B cell (primary cell): ENCODE data around the gene CPLX3. TPM values are rescaled to one million over a fixed set of nuclear protein-coding genes. Genes with fewer than 3 reads are reported as not detected.

Source experiments
- ATAC-seq: fragments of 200-7000 bp; cut with Tn5 transposase; one replicate; pipeline ENCODE4 v1.10.0; 2021; ENCODE audit warnings: low read depth, mild to moderate bottlenecking, moderate number of reproducible peaks, moderate library complexity
- CTCF ChIA-PET: fragments of 350-600 bp; sonication (Branson Sonifier 250); formaldehyde crosslinking; loops from one replicate; lab custom pipeline; 2021; ENCODE audit warnings: antibody characterized with exemption, inconsistent platforms; lab: Charles Lee
- POLR2A ChIA-PET: fragments of 350-600 bp; sonication (Branson Sonifier 250); formaldehyde crosslinking; loops from one replicate; lab custom pipeline; 2021; ENCODE audit warnings: antibody characterized with exemption; lab: Charles Lee
- DNase-seq: peaks from one replicate; pipeline ENCODE4 v3.0.0; 2013
- H2AFZ ChIP-seq: 2 replicates; pipeline ENCODE4 v1.6.1; 2012; ENCODE audit warnings: mild to moderate bottlenecking, low read depth, low read length; ENCODE audit not compliant: insufficient read depth, poor library complexity, severe bottlenecking
- H3K27ac ChIP-seq, 2 donors: 1 replicate in 1 of 2; 2 replicates in 1 of 2; pipeline ENCODE4 v1.5.1; 2012 to 2013; ENCODE audit warnings: low read length in 2 of 2, mild to moderate bottlenecking in 2 of 2, moderate library complexity in 1 of 2
- H3K27me3 ChIP-seq, 4 experiments: fragments of 200-600 bp in 1 of 4; sonication (generic) in 1 of 4; replicated peaks in 1 of 4; 1 replicate in 2 of 4; 2 replicates in 2 of 4; pipeline versions ENCODE4 v1.6.1 to v1.7.0; 2013 to 2016; ENCODE audit warnings: low read length in 3 of 4, mild to moderate bottlenecking in 2 of 4, mixed read lengths in 1 of 4, moderate library complexity in 1 of 4; ENCODE audit not compliant: insufficient read depth in 4 of 4, control insufficient read depth in 3 of 4; ENCODE audit errors: control extremely low read depth in 1 of 4
- H3K36me3 ChIP-seq, 2 experiments: replicated peaks in 1 of 2; 1 replicate in 1 of 2; 2 replicates in 1 of 2; pipeline versions ENCODE4 v1.6.1 to v1.7.1; 2013; ENCODE audit warnings: low read length in 1 of 2; ENCODE audit not compliant: insufficient read depth in 2 of 2, control insufficient read depth in 1 of 2; ENCODE audit errors: control extremely low read depth in 1 of 2, extremely low read depth in 1 of 2
- H3K4me1 ChIP-seq, 2 donors: fragments of 200-600 bp in 1 of 2; sonication (generic) in 1 of 2; 1 replicate in 1 of 2; 2 replicates in 1 of 2; pipeline versions ENCODE4 v1.5.1 to v1.6.1; 2013 to 2017; ENCODE audit warnings: low read length in 2 of 2; ENCODE audit not compliant: control insufficient read depth in 2 of 2, insufficient read depth in 2 of 2
- H3K4me2 ChIP-seq: replicated peaks from 2 replicates; pipeline ENCODE3; 2012; ENCODE audit warnings: mild to moderate bottlenecking, low read depth, low read length; ENCODE audit not compliant: poor library complexity, severe bottlenecking
- H3K4me3 ChIP-seq, 5 experiments: fragments of 200-600 bp in 1 of 5; sonication (generic) in 1 of 5; 1 replicate in 3 of 5; 2 replicates in 2 of 5; pipeline versions ENCODE4 v1.5.1 to v1.7.0; 2011 to 2016; ENCODE audit warnings: low read length in 4 of 5, mild to moderate bottlenecking in 4 of 5, low read depth in 2 of 5, control low read depth in 1 of 5, moderate library complexity in 1 of 5; ENCODE audit not compliant: insufficient read depth in 1 of 5; ENCODE audit errors: control extremely low read depth in 1 of 5, extremely low read depth in 1 of 5
- H3K79me2 ChIP-seq: fragments of 200-600 bp; sonication (generic); one replicate; pipeline ENCODE4 v1.6.0; 2016; ENCODE audit warnings: low read length; ENCODE audit not compliant: control insufficient read depth, insufficient read depth
- H3K9ac ChIP-seq: fragments of 200-600 bp; sonication (generic); 2 replicates; pipeline ENCODE4 v1.6.1; 2017; ENCODE audit warnings: mild to moderate bottlenecking, low read length, moderate library complexity
- H3K9me3 ChIP-seq, 3 donors: one replicate each; pipeline versions ENCODE4 v1.6.1 to v1.7.1; 2013; ENCODE audit warnings: low read length in 2 of 3; ENCODE audit not compliant: control insufficient read depth in 2 of 3, insufficient read depth in 1 of 3; ENCODE audit errors: control extremely low read depth in 1 of 3
- H4K20me1 ChIP-seq: 2 replicates; pipeline ENCODE4 v1.6.0; 2012; ENCODE audit warnings: mild to moderate bottlenecking, low read length; ENCODE audit not compliant: insufficient read depth, control insufficient read depth, poor library complexity, severe bottlenecking
- H3K27ac Mint-ChIP-seq: one replicate; pipeline ENCODE4 v1.8.0; 2021; ENCODE audit warnings: mixed read lengths
- H3K27me3 Mint-ChIP-seq: one replicate; pipeline ENCODE4 v1.8.0; 2021; ENCODE audit warnings: mixed read lengths
- H3K4me1 Mint-ChIP-seq: one replicate; pipeline ENCODE4 v1.8.0; 2021; ENCODE audit warnings: mixed read lengths
- H3K4me3 Mint-ChIP-seq: one replicate; pipeline ENCODE4 v1.8.0; 2021; ENCODE audit warnings: mixed read lengths
- H3K9me3 Mint-ChIP-seq: one replicate; pipeline ENCODE4 v1.8.0; 2022; ENCODE audit warnings: mixed read lengths; ENCODE audit not compliant: insufficient read depth
- EZH2 ChIP-seq: IDR thresholded peaks from 2 replicates; pipeline ENCODE4 v1.6.1; 2012; ENCODE audit warnings: borderline replicate concordance, low read depth, mild to moderate bottlenecking, moderate library complexity, low read length; ENCODE audit not compliant: insufficient read depth, poor library complexity, severe bottlenecking
- WGBS: methylation state at CpG from one replicate; pipeline ENCODE4 v1.1.5; 2013; ENCODE audit warnings: missing lambda C conversion rate; ENCODE audit not compliant: insufficient coverage; 5-methylcytosine and 5-hydroxymethylcytosine counted together
- intact Hi-C: fragments of 100-400 bp; cut with micrococcal nuclease; formaldehyde crosslinking; loops from one replicate; pipeline ENCODE4 v1.10.0; 2022
- polyA plus RNA-seq: library from polyadenylated mRNA; depleted of rRNA; stranded (reverse); fragments of >200 nt; gene quantifications from 2 replicates; pipeline ENCODE4 v1.2.3, GENCODE V29; 2012
- total RNA-seq, 2 donors: library from RNA; stranded (reverse); fragments of 120-200 nt in 1 of 2; gene quantifications; 1 replicate in 1 of 2; 2 replicates in 1 of 2; pipeline versions ENCODE4 v1.2.3 to v1.2.4, GENCODE V29; 2013 to 2022
- TF ChIP-seq, protein P1 (sequence below): fragments of 200-600 bp; IDR thresholded peaks from one replicate; pipeline ENCODE4 v1.8.0; 2022; ENCODE audit warnings: antibody characterized with exemption, mild to moderate bottlenecking

CPLX3 gene
- total and polyA plus RNA-seq, 2 donors (not counting 1 experiment from before 2014, with no cell fraction given): 0.60 TPM; not detected in 1

DNA sequence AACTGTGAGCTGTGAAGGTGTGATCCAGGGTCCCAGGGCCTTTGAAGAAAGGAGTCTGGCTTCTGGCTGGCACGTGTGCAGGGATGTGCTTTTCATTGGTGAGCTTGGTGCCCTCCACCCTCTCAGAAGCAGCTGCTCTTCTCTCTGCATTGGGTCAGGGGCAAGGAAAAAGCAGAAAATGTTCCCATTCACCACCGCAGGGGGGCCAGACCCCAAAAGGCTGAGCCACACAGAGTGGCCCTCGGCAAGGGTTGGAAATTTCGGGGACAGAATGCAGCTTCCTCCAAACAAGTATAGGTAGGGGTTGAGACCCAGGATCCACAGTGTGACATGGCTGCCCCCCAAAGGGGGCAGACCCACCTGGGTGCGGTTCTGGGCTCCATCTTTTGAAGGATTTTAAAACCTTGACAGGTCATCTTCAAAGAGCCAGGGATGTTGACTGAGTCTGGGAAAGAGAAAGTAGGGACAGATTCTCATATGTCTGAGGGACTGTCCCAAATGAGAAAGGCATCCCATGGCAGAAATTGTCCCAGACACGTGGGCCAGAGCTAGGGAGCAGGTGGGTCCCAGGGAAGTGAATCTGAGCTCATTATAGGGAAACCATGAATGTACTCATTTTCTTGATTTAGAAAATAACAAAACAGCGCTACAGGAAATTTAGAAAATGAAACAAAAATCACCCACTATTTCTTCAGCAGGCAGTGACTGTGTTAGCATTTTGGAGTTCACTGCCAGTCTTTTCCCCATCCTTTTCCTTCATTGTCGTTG lies 41.8 kb upstream of the CPLX3 start:
- H4K20me1 ChIP-seq: peaks cover 20% of the 10 kb centered on the region
- DNase-seq (peak; percentile 29), ATAC-seq (no peak)
- 12% methylated on average over 3 of the region's 8 CpGs for WGBS
- H2AFZ ChIP-seq: no peak overlapping the region
- Mint-ChIP-seq H3K9me3 (no peaks in the 10 kb centered on the region), H3K4me1 (peaks cover 85% of the 10 kb centered on the region), H3K4me3 (peak overlapping the region; percentile 93), H3K27me3 (no peaks in the 10 kb centered on the region), H3K27ac (peak overlapping the region; percentile 99)
- H3K4me3 ChIP-seq: peak overlapping the region; percentile 42 to 99 (median 86)
- H3K9ac ChIP-seq: peak overlapping the region; percentile 84
- peaks cover 0 to 3% (median 0%) of the 10 kb centered on the region in 3 donors for H3K9me3 ChIP-seq
- intact Hi-C loops: loop anchor here (5.0 to 10.0 kb wide), 6 partner anchors 58 to 668 kb away; partner anchors contain the start of genes ARID3B, SEMA7A, SIN3A and ULK3
- H3K36me3 ChIP-seq: peaks cover 0 to 12% of the 10 kb centered on the region in 2 experiments
- peaks cover 75% of the 10 kb centered on the region for H3K79me2 ChIP-seq
- peaks cover 55 to 84% of the 10 kb centered on the region in 2 donors for H3K4me1 ChIP-seq
- H3K27me3 ChIP-seq: no peaks in the 10 kb centered on the region
- ChIA-PET CTCF (interaction anchor here (0.8 to 37.1 kb wide), 6 partner anchors 5 to 346 kb away, joined by 3 to 2548 read pairs (median 16); partner anchors contain the start of genes CSK and LMAN1L), POLR2A (interaction anchor here (0.5 to 15.2 kb wide), 5 partner anchors 9 to 384 kb away, joined by 3 to 572 read pairs (median 16); no protein-coding TSS in a partner anchor)
- TF ChIP-seq EZH2: no peak
- TF ChIP-seq, protein P1, sequence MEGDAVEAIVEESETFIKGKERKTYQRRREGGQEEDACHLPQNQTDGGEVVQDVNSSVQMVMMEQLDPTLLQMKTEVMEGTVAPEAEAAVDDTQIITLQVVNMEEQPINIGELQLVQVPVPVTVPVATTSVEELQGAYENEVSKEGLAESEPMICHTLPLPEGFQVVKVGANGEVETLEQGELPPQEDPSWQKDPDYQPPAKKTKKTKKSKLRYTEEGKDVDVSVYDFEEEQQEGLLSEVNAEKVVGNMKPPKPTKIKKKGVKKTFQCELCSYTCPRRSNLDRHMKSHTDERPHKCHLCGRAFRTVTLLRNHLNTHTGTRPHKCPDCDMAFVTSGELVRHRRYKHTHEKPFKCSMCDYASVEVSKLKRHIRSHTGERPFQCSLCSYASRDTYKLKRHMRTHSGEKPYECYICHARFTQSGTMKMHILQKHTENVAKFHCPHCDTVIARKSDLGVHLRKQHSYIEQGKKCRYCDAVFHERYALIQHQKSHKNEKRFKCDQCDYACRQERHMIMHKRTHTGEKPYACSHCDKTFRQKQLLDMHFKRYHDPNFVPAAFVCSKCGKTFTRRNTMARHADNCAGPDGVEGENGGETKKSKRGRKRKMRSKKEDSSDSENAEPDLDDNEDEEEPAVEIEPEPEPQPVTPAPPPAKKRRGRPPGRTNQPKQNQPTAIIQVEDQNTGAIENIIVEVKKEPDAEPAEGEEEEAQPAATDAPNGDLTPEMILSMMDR: peak; percentile 16
- peak overlapping the region; percentile 90 to 93 for H3K27ac ChIP-seq
- H3K4me2 ChIP-seq: peak overlapping the region; percentile 91
